ENCODE measurements around the gene AGR3.

- TF ChIP-seq CTCF (IDR thresholded peaks at IDR 0.05) (no peak), POLR2A (IDR thresholded peaks at IDR 0.05) (no peak)
Observed at GRCh38 chr7:16891874-16892643, 10.3 kb upstream of the AGR3 start.

All from esophagus squamous epithelium (tissue), 4 donors.